Measurements from ENCODE around the gene ACSS1.
"Not testable (repeated sequence)": the region's sequence is repeated elsewhere in the genome, so short reads cannot be mapped to it uniquely, and the experiment has no call there.

Gene ACSS1

GRCh38 chr20:25013478-25014380 lies 44.2 kb downstream of the ACSS1 start:
- DNase-seq (ENCODE audit: low read depth in 1 of 2, low spot score in 1 of 2) = no peak

DNA sequence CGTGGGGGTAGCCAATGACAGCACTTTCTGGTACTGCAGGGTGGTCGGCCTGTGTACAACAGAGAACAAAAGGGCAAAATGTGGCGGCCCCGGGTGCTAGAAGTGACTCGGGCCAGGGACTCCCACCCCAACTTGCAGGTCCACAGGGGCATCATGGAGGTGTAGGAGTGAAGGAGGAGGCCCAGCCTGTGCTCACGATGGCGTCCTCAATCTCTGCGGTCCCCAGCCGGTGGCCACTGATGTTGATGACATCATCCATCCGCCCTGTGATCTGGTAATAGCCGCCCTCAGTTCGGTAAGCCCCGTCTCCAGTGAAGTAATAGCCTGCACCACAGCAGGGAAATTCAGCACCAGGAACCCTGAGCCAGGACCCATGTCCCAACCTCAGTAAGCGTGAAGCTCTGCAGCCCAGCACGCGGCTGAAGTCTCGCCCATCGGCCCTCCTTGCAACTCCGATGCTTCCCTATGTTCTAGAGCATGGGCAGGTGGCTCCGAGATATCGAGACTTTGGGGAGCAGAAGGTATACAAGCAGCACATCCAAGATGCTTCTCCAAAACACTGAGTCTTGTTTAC lies 45.2 kb downstream of the ACSS1 start:
- no peak for DNase-seq (ENCODE audit: low read depth in 1 of 2, low spot score in 1 of 2)

GRCh38 chr20:25011831-25012241 lies 46.1 kb downstream of the ACSS1 start:
- no peak for DNase-seq (ENCODE audit: low read depth in 1 of 2, low spot score in 1 of 2)

DNA sequence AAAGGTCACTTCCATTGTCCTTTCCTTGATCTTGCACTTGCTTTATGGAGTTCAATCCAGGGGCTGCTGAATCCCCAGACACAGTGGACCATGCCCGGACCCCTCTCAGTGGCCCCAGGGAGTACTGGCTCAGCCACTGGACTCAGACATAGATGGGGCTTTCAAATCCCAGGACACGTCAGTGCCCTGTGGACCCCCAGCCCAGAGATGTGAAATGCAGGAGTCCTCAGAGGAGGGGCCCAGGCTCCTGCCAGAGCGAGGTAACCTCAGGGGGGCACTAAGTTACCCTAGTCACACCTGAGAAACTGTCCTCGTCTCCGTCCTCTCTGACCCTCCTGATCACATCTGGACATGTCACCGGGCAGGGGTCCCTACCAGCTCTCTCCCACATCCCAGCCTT lies 46.7 kb downstream of the ACSS1 start:
- no peak for DNase-seq (ENCODE audit: low read depth in 1 of 2, low spot score in 1 of 2)

DNA sequence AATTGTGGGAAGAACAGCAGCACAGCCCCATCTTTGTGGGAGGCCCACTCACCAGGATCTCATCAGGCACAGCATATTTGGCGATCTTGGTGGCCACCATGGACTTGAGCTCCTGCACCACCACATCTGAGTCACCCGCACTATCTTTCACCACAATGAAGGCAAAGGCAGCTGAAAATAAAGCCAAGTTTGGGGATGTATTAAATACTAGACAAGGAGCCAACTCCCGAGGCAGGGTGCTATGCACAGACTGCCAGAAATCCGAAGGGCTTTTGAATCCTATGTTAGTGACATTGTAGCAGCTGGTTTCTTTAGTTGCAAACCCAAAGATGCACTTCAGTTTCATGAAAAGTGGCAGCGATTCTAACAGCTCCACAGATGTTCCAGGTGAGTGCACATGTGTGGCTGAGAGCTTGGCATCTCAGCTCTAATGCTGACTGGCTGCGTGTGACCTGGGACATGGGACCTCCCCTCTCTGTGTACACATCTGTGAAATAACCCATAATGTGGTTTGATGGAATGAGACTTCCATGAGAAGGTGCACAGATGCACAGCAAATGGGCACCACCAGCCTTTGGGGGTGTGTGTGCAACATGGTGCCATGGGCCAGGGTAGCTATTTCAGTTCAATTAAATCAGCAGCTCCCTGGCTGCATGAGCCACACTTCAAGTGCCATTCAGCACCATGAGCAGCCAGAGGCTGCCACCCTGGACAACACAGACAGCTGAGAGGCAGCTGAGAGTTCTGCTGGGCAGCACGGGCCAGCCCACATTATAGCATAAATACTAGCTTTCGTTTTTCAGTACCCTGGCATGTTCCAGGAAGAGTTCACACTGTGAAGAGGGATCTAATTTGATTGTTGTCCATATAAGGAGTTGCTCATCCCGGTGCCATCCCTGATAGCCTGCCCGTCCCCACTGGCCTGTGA lies 48.5 kb downstream of the ACSS1 start:
- no peak for DNase-seq (ENCODE audit: low read depth in 1 of 2, low spot score in 1 of 2)

DNA sequence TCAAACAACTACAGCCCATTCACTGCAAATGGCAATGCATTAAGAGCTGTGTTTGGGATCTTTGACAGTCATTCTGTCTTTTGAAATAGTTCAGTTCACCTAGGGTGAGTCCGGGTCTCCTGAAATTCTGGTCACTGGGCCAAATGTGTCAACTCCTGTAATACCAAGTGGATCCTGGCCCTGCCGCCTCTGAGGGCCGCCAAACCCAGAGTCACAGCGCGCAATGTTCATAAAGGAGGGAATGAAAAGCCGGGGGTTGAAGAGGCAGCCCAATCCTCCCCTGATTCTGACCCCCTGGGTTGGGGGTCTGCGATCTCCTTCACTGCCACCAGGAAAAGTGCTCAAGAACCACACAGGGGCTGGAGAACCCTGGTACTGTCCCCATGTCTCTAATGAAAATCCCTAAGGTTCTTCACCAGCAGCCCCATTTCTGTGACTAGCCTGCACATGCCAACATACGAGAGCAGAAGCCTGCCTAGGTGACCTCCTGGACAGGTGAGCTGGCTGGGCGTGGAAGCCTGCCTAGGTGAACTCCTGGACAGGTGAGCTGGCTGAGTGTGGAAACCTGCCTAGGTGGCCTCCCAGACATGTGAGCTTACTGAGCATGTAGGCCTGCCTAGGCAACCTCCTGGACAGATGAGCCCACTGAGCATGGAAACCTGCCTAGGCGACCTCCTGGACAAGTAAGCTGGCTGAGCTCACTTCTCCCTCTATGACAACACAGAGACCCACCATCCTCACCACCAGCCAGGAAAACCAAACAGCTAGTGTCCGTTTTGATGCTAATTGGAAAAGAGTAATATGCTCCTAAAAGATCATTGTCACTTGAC lies 49.3 kb downstream of the ACSS1 start:
- no peak for DNase-seq (ENCODE audit: low read depth in 1 of 2, low spot score in 1 of 2)

GRCh38 chr20:25007491-25008305 lies 50.2 kb downstream of the ACSS1 start:
- DNase-seq (ENCODE audit: low read depth in 1 of 2, low spot score in 1 of 2) = no peak

DNA sequence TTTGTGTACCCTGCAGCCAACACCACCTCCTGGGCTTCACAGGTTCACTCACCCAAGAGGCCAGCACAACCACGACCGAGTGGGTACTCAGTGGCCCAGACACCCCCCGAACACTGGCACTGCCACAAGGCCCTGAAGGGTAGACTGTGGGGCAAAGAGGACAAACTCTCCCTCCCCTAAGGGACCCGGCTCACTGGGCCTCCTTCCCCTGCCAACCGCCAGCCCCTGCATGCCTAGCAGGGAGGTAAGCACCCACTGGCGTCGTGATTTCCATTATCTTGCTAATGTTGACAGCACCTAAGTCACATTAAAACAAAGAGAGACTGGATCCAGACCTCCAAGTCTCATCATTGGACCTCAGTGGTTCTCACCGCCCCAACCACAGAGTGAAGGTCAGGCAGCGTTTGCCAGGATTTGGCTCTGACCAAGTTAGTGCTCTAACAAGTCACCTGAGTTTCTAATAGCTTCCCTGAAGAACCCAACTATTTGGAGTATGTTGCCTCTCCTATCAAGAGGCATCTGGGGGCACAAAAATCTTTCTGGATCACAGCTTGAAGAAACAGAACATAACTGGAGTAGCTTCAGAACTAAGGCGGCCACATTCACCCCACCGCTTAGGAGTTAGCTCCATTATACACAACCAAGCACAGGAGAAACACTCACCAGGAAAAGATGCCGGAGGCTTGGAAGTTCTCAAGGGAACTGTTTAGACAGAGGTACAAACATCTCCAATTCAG lies 51.3 kb downstream of the ACSS1 start:
- no peak for DNase-seq (ENCODE audit: low read depth in 1 of 2, low spot score in 1 of 2)

GRCh38 chr20:25005661-25006060 lies 52.3 kb downstream of the ACSS1 start:
- DNase-seq (ENCODE audit: low read depth in 1 of 2, low spot score in 1 of 2) = no peak

DNA sequence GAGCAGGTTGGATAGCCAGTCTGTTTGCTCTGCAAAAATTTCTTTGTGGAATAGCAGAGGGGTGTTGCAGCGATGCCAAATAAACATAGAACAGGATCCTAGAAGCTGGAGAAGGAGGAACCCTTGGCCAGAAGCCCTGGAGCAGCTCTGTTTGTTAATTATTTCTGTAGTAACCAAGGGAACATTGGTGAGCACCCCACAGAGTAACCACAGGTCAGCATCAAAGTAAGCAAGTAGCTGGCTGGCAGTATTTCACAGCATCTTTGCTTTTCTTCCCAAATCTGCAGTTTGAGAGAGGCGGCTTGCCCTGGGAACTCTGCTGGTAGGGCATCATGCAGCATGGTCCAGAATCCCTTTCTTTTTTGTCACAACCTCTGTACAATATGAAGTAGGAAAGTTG lies 52.7 kb downstream of the ACSS1 start:
- DNase-seq (ENCODE audit: low read depth in 1 of 2, low spot score in 1 of 2) = no peak

DNA sequence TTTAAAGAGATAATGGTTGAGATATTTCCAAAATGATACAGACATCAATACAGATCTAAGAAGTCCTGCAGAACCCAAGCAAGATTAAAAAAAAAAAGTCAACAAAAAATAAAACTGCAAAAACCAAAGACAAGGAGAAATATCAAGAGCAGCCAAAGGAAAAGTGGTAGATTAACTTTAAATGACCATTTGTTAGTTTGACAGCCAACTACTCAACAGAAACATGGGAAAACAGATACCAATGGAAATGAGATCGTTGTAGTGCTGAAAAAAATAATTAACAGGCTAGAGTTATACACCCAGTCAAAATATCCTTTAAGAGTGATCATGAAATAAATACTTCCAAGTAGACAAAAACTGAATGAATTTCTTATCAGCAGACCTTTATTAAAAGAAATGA lies 54.9 kb downstream of the ACSS1 start:
- no peak for DNase-seq (ENCODE audit: low read depth in 1 of 2, low spot score in 1 of 2)

GRCh38 chr20:25001323-25001722 lies 56.6 kb downstream of the ACSS1 start:
- not testable (repeated sequence) for DNase-seq (ENCODE audit: low read depth in 1 of 2, low spot score in 1 of 2)

DNA sequence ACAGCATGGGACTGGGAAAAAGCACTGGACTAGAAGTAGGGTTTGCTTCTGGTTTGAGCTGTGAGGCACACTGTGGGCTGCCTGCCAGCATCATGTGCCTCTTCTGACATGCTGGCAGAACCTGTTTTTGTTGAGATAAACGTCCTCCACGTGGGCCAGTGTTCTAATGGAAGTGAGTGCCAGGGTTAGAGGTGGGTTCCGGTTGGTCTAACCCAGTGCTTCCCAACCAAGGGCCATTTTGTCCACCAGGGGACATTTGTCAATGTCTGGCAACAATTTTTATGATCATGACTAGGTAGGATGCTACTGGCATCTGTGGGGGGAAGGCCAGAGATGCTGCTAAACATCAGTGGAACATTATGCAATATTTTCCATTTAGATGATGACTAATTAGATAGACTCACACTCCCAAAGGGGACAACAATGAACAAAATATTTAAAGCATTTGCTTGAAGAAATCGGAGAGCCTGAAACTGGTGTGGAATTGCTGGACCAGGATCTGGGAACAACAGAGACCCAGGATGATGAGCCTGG lies 57.6 kb downstream of the ACSS1 start:
- DNase-seq (ENCODE audit: low read depth in 1 of 2, low spot score in 1 of 2) = no peak

DNA sequence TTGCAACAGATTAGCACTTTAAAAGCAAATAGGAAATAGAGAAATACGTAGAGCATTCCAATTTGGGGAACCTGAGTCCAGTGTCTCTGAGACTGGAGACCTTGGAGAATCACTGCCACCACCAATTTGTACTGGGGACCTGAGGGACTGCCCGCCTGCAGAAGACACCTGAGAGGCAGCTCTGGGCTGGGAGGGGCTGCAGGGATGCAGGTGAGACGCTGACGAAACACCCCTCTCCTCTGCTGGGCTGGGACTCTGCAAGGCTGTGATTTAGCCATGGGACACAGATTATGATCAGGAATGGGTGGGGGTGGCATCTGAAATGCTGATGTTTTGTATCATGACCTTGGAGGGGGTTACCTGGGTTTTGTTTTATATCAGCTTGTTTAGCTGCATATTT lies 58.4 kb downstream of the ACSS1 start:
- no peak for DNase-seq (ENCODE audit: low read depth in 1 of 2, low spot score in 1 of 2)

DNA sequence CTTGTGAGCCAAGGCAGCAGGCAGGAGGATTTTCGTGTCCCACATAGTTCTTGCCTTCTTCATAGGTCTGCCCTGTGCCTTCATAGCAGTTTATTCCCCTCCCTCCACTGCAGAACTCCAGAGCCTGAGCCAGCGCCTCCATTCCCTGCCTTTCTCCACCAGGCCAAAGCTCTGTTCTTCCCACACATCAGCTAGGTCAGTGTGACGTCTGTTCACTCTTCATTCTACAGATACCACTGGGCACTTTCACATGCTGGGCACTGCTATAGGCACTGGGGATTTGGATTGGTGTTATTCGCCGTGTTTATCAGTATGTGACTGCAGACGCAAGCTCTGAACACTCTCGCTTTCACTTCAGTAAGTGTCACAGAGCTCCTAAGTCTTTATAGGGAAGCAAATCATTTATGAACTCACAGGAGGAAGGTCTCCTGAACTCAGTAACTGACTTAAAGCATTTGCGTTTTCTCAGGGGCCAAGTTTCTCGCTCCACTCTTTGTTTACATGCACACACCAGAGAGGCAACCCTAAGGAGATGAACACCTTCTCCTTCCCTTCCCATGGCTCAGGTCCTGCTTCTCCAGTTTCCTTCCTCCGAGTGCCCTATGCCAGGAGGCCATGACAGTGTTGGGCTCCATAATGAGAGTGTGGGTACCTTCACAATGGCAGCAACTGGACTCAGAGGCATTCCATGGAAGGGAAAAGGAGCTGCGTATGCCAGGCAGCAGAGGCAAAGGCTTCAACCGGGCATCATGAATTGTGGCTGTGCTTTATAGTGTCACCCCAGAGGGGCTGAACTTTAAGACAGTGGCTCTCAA lies 59.1 kb downstream of the ACSS1 start:
- no peak for DNase-seq (ENCODE audit: low read depth in 1 of 2, low spot score in 1 of 2)

DNA sequence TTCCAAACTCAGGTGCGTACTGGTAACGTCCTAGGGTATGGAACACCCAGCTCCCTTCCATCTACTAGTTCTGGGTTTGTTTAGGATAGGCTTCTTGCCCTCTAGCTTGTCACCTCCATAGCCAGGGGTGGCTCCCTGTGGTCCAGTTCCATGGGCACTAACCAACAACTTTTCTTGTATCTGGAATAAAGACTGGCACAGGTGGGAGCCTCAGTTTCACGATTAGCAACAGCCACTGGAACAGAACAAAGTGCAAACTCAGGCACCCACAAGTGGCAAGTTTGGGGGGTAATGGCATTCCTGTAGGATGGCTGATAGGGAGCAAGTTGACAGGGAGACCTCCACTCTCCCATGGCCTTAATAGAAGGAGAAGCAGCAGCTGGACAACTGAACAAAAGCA lies 59.8 kb downstream of the ACSS1 start:
- DNase-seq (ENCODE audit: low read depth in 1 of 2, low spot score in 1 of 2) = no peak

DNA sequence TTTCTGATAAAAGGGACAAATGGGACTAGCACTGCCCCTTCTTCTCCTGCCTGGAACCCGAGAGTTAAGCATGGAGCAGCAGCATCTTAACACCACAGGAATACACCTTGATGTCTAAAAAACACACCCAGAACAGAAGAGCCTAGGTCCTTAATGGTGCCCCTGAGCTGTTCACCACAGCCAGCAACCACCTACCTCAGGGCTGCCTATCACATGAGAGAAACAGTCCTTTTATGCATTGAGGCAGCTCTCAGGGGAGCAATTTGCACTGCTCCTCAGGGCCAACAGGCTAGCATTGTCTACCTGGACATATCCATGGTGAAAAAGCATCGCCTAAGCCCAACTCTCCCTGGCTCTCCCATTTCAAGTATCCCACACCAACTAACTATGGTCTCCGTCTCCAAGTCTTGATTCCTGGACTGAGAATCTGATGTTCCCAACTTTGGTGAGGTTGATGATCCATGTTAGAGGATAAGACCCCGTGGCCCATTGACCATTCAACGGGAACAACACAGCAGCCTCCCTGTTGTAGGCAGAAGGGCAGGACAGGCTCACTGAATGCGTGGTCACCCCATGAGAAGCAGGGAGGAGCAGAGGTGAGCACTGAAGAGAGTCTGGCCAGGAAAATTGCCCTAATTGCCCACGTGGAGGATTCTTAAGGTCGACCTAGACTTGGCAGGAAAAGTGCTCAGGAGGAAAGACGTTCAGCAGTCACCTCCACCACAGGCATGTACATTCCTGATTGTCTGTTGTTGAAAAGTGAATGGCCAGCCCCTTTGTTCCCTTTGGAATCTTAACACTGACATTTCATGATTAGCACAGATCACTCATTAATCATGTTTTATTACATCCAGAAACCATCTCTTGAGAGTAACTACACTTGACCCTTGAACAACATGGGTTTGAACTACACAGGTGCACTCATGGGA lies 61.2 kb downstream of the ACSS1 start:
- DNase-seq (ENCODE audit: low read depth in 1 of 2, low spot score in 1 of 2) = no peak
